Measurements from ENCODE around the gene SDK2.
A peak's percentile ranks its signal among the peaks of the same experiment; 100 is the strongest.

The SDK2 gene

DNA sequence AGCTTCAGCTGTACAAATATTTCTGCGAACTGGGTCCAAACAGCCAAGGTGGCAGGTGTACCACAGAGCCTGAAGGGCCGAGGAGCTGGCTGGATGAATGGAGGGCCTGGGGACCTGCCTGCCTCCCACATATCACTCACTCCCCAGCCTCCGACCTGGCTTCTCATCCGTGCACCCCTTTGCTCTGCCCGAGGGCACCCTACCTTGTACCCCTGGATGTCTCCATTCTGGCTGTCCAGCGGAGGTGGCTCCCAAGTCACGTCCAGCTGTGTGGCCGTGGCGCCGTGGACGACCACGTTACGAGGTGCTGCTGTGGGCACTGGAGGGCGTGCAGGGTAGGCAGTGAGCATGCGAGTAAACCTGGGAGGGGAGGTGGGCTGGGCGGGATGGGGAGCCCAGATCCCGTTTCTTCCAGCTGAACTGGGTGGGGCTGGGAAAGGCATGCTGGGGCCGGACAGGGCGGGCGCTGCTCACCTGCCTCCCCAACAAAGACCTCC is 265.2 kb downstream of the SDK2 start:
- DNase-seq = no peak

- DNase-seq = no peak
Measured at GRCh38 chr17:73376636-73377035, 267.6 kb downstream of the SDK2 start.

- DNase-seq = no peak
Measured at GRCh38 chr17:73376152-73376551, 268.1 kb downstream of the SDK2 start.

GRCh38 chr17:73371836-73372235 is 272.4 kb downstream of the SDK2 start:
- DNase-seq = no peak

DNA sequence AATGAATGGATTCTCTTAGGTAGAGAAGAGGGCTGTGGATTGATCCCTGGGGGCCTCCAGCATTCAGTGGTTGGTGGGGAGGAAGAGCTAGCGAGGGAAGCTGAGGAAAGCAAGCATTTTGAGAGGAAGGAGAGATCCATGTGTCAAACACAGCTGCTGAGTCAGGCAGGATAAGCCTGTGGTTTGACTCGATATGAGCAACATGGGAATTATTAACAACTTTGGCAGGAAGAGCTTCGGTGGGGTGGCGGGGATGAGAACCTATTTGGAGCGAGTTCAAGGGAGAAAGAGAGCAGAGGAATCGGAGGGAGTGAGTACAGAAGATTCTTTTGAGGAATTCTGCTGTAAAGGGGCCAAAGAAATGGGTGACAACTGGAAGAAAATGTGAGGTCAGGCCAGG is 273.0 kb downstream of the SDK2 start:
- DNase-seq = peak; percentile 94

- DNase-seq = peak; percentile 71
Measured at GRCh38 chr17:73369817-73370490, 274.3 kb downstream of the SDK2 start.

DNA sequence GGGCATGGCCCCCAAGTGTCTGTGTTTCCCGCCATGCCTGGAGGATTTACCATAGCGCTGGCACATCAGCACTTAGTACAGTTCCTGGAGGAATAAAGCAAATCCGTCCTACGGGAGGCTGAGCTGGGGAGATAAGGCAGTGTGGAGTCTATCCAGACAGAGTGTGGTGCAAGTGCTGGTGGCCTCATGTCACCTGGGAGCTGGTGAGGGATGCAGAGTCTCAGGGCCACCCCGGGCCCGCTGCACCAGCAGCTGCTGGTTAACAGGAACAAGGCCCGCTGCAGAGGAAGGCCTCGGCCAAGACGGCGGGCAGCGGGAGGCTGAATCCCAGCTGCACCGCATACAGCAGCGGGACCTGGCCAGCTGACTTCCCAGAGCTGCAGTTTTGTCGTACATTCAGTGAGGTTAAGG is 275.1 kb downstream of the SDK2 start:
- DNase-seq = no peak

GRCh38 chr17:73368085-73368631 is 276.1 kb downstream of the SDK2 start:
- DNase-seq = no peak

- DNase-seq = no peak
Measured at GRCh38 chr17:73365906-73366623, 278.2 kb downstream of the SDK2 start.

DNA sequence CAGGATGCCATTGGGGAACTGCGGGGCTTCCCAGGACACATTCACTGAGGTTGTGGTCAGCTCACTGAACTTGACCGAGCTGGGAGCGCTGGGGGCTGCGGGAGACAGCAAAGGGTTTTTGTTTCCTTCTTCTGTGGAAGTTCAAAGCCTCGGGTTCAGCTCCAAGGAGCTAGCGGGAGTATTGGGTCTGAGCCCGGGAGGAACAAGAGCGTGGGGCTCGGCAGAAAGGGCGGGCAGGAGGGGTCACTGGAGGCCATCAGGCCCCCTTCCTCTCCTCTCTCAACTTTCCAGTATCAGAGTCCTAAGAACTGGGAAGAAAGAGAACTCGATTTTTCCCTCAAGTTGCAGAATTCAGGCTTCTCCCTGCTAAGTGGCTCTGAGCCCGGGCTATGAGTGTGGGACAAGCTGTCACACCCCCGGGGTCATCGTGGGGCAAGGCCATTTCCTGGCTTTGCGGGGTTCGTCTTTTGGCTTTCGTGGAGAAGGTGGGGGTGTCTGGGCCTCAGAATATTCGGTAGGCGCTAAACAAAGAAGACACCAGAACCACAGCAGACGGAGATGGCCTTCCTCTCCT is 278.9 kb downstream of the SDK2 start:
- no peak for DNase-seq

GRCh38 chr17:73364155-73364522 is 280.1 kb downstream of the SDK2 start:
- DNase-seq = no peak

DNA sequence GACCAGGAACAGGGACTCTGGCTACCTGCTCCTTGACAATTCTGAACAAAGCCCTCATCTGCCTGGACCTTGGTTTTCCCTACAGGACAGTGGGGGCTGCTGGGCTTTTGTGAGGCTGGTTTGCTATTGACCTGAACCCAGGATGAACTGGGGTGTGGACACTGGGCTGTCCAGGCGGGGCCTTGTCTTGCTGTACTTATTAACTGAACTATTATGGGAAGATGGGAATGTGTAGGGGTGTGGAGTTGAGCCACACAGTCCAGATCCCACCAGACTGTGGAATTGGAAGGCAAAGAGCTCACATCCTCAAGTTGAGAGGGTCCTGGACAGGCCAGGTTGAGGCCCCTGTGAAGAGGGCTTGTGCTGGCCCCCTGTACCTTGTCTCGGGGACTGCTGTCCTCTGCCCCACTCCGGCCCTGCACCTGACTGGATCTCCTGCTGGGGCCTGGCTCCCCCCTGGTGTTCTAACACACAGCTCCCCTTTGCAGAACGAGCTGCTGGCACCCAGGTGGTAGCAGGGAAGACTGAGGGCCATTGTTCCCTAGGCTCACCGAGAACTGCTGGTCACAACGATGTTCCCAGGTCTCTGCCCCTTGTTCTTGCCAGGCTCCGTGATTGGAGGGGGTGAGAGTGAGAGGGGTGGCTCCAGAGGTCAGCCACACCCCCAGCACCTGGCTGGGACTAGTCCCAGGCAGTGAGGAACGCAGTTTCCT is 280.6 kb downstream of the SDK2 start:
- DNase-seq = no peak

GRCh38 chr17:73362697-73363096 is 281.5 kb downstream of the SDK2 start:
- no peak for DNase-seq

GRCh38 chr17:73360961-73361761 is 283.1 kb downstream of the SDK2 start:
- no peak for DNase-seq

GRCh38 chr17:73359987-73360410 is 284.2 kb downstream of the SDK2 start:
- DNase-seq = no peak

- no peak for DNase-seq
Measured at GRCh38 chr17:73359352-73359751, 284.9 kb downstream of the SDK2 start.

DNA sequence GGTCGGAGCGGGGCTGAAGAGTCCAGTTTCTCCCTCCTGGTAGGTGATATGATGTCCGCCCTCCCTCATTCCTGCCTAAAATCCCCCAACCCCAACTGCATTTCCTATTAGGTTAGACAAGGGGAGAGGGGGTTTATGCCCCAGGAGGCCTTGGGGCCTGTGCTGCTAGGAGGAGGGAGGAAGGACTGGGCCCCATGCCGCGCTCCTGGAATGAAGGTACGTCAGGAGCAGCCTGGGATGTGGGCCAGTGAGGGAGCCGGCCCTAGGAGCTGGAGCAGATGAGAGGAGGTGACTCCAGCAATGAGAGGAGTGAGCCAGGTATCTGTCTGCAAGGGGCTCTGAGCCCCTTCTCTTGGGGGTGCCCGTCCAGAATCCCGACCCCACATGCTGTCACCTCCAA is 285.6 kb downstream of the SDK2 start:
- DNase-seq = no peak

GRCh38 chr17:73357981-73358380 is 286.3 kb downstream of the SDK2 start:
- DNase-seq = no peak

DNA sequence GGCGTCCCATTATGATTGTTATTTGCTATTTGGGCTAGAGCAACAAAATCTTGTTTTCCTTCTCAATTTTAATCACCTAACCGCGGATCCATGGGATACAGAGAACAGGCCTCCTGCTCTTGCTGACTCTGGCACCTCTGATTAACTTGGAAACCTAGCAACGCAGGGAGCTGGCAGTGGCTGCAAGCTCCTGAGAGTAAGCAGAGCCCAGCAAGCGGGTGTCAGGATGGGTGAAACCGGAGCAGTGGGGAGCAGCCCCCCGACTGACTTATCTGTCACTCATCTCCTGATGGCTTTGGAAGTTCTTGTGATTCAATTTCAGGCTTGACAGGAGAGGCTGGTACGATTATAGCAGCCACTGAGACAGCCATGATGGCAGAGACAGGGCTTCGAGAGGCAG is 286.9 kb downstream of the SDK2 start:
- no peak for DNase-seq

- no peak for DNase-seq
Measured at GRCh38 chr17:73356561-73357170, 287.6 kb downstream of the SDK2 start.

- DNase-seq = no peak
Measured at GRCh38 chr17:73354423-73355284, 289.6 kb downstream of the SDK2 start.
